ENCODE measurements around the gene FHIT.

FHIT gene

DNA sequence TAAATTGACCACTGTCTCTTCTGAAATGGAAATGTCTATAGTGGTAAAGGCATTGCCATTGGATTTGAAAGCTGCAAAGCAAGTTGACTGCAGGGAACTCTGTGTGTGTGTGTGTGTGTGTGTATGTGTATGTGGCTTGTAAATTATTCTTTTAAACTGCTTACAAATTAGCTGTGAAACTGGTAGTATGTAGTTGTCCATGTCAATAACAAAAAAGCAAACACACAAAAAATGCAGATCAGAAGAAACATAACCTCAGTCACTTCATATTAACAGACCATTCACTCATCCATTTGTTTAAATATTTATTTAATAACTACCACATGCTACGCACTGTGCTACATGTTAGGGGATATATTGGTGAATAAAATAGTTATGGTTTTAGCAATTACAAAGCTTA, 837.7 kb downstream of the FHIT start:
- DNase-seq (ENCODE audit: low read depth in 2 of 2), result no peak

DNA sequence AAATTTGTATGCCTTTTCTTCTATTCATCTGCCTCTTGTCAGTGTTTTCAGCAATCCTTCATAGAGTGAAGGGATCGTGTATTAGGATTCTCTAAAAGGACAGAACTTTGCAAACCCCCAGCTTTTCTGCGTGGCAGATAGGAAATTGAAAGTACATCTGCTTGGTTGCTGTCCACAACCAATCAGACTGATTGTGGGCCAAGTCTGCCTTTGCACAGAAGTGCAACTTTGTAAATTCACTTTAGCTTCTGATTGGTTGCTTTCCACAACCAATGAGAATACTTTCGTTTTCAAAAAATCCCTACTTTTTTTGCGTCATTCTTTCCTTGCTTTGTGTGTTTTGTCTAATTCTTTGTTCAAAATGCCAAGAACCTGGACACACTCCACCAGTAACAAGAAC, 847.4 kb downstream of the FHIT start:
- DNase-seq (ENCODE audit: low read depth in 2 of 2), result no peak

DNA sequence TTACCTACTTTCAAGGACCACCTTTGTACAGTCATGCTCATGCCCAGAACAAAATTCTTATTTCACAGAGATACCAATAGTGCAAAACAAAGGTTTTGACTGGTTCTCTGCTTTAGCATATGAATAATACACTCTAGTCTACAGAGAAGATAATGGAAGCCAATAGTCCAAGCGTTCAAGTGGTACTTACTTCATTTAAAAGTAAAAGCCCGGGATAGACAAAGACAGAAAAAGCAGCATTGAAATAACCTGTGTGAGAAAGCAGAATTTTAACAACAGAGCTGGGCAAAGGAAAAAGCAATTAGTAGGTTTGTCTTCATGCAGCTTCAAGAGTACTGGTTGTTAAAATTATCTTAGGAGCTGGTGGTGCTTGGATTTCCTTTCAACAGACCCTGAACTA, 848.3 kb downstream of the FHIT start:
- DNase-seq (ENCODE audit: low read depth in 2 of 2), result no peak

DNA sequence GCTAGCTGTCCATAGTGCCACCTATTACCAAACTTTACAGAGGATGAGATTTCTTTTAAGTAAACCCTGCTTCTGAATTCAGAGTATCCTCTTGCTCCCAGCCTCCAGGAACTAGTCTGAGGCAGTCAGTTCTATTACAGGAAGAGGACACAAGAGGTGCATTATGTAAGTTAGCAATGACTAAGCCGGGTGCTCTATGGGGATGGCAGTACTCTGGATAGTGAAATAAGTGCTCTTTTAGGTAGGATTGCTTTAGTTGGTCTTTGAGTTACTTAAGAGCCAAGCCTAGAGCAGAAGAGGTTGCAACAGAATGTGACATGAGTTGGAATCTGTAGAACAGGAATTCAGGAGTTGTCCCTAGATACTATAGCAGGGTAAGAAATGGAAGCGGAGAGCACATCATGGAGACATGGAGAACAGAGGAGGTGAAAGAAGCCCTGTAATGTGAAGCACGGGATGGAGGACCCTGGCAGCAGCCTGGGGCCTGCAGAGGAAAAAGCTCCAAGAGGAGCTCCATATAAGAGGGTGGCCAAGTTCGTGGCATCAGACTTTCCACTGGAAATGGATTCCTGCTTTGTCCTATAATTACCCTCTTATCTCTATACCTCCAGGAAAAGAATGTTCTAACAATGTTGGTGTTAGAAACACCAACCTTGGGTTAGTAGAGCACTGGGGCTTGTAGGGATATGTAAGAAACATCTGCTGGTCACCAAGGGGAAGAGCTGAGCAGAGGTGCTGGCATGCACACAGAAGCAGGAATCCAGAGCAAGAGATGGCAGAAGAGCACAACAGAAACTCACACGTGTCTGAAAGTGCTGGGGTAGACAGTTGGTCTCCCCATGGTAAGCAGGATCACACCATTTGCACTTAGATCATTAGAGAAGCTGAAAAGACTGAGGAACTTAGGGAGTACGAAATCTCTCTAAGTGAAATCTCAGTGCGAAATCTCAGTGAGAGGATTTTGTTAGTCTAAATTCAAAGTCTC, 851.1 kb downstream of the FHIT start:
- DNase-seq (ENCODE audit: low read depth in 2 of 2), result no peak

DNA sequence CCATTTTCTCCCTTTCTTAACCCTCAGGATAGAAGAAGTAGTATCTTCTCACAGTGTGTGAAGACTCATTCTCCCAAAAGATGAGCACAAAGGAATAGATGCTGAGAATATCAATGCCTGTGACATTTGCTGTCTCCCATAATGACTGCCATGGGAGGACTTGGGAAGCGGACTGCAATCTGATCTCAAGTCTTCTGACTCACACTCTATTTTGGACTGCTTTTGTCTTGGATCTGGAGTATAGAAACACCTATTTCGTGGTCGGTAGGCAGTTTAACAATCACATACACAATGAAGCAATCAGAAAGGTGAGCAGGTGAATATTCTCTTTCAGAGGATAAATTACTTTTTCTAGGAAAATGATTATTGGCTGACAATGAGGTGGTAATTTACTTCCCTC, 852.0 kb downstream of the FHIT start:
- DNase-seq (ENCODE audit: low read depth in 2 of 2), result no peak

DNA sequence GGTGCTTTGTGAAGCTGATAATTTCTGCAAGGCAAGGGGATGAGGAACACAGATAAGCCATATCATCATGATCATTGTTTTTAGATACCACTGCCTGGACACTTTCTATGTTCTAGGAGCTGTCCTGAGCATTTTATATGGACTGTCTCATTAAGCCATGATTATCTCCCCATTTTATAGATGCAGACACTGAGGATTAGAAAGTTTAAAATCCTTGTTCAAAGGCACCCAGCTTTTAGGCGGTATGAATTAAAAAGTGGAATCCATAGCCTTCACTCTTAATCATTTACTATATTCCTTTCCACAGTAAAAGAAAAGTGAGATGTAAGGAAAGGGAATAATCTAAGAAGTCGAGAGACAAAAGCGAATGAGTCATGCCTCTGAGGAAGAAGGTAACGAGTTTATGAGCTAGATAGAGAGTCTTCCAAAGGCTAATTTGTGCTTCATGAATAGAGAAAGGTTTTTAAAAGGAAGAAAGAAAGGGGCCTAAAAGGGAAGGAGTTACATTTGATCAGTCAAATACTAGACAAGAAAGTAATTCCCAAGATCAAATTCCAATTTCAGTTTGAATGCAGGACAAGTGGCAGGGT, 856.0 kb downstream of the FHIT start:
- DNase-seq (ENCODE audit: low read depth in 2 of 2), result no peak

DNA sequence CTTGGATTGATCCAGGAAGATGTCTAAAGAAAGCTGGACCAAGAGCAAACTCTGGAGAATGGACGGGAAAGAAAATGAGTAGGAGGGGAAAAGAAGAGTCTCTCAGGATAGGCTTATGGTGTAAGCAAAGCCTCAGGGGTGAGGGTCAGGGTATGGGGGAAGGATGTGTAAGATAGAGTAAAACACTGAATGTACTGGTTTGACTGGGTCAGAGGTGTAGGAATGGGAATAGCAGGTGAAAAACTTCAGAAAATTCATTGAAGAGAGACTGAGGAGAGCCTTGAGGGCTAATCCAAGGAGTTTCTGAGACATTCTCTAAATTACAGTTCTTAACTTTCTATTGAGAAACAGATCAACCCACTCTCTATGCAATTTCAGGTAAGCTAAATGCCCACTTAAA, 857.3 kb downstream of the FHIT start:
- no peak for DNase-seq (ENCODE audit: low read depth in 2 of 2)

DNA sequence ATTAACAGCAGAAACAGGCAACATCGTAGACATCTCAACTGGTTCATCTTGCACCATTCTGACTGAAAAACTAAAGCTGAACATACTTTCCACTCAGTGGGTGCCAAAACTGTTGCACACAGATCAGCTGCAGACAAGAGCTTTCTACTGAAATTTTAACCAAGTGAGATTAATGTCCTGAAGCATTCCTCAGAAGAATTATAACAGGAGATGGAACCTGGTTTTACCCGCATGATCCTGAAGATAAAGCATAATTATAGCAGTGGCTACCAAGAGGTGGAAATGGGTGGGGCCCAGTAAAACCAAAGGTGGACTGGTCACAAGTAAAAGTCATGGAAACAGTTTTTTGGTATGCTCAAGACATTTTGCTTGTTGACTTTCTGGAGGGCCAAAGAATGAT, 858.8 kb downstream of the FHIT start:
- no peak for DNase-seq (ENCODE audit: low read depth in 2 of 2)

DNA sequence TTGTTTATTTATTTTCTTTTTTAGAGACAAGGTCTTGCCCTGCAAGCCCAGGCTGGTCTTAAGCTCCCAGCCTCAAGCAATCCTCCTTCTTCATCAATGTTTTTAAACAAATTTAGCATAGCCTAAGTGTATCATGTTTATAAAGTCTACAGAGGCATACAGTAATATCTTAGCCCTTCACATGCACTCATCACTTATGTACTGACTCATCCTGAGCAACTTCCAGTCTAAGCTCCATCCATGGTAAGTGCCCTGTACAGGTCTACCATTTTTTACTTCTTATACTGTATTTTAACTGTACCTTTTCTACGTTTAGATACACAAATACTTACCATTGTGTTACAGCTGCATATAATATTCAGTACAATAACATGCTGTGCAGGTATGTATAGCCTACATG, 860.0 kb downstream of the FHIT start:
- DNase-seq (ENCODE audit: low read depth in 2 of 2), result no peak

DNA sequence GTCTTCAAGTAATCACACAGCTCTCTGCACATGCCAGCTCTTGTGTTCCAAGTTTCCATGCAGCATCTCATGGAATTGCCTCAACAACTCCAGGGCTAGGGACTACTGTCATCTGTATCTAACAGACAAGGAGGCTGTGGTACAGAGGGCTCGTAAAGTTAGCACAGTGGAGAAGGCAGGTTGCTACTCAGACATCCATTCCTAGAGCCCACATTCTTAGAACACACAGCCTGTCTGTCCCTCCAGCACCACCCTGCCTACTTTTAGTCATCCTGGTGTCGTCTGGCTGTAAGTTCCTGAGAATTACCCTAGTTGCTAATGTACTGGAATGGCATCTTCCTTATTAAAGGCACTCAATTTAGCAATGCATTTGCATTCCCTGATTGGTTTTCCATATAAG, 862.5 kb downstream of the FHIT start:
- no peak for DNase-seq (ENCODE audit: low read depth in 2 of 2)

DNA sequence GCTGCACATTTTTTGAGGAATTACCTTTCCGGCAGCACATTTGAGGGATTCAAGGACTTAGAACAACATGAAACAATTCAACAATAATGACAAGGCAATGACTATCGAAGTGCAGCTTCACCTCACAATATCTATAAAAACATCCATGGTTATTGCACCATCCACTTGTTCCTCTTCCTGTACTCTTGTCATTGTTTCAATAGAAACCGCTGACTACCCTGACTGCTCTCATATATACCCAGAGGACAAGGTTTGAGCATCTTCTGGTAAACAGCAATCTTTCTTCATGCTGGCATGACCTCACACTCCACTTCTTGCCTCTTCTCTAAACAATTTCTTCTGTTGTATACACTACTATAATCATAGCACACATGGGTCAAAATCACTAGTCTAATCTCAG, 864.9 kb downstream of the FHIT start:
- no peak for DNase-seq (ENCODE audit: low read depth in 2 of 2)

DNA sequence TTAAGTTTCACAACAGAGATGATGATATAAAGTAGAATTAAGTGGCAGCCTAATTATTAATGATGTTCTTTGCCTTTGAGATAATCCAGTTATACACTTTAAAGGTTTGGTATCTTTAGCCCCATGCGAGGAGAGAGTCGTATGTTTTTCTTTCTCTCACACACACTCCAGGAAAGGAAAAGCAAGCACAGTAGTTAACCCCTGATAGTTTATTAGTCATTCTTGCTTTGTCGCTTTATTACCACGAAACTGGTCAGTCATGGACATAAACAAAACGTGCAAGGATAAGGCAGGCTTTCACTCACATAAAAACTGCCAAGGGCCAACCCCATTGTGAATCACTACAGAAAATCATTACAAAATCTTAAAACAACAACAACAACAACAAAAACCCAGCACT, 866.9 kb downstream of the FHIT start:
- DNase-seq (ENCODE audit: low read depth in 2 of 2), result no peak

DNA sequence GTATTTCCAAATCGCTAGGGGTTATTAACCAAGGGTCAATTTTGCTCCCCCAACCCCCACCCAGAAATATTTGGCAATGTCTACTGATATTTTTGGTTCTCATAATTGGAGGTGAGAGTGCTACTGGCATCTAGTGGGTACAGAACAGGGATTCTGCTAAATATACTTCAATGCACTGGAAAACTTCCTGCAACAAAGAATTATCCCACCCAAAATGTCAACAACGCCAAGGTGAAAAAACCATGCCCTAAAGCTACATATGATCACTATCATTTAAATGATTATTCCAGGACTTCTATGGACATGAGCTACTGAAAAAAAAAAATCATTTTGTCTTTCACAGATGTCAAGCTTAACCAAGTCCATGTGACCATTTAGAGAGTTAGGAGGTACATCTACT, 867.9 kb downstream of the FHIT start:
- no peak for DNase-seq (ENCODE audit: low read depth in 2 of 2)

DNA sequence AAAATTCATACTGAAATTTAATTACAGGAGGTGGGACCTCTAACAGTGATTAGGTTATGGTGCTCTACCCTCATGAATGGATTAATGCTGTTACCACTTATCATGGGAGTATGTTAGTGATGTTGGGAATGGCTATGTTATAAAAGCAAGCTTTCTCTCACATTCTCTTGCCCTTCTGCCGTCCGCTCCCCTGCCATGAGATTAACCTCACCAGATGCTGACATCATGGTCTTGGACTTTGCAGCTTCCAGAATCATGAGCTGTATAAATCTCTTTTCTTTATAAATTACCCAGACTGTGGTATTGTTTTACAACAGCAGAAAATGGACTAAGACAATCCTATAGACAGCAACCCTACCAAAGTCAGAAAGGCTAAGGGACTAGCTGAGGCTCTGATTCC, 884.8 kb downstream of the FHIT start:
- DNase-seq (ENCODE audit: low read depth in 2 of 2), result no peak

DNA sequence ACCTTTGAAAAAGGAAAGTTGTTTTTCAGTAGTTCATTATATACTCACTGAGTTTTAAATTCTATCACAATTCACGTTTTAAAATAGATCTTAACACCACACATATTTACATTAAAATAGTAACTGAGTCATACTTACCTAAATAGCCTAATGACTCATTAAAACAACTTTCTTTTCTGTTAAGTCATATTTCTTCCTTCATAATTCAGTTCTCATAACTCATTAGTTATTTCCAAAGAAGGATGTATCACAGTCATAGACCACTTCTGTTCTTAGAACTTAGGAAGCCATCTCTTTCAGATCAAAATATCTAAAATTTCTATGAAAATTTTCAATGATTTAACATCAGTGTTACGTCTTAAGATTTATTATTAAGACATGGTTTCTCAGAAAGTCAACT, 885.9 kb downstream of the FHIT start:
- no peak for DNase-seq (ENCODE audit: low read depth in 2 of 2)

DNA sequence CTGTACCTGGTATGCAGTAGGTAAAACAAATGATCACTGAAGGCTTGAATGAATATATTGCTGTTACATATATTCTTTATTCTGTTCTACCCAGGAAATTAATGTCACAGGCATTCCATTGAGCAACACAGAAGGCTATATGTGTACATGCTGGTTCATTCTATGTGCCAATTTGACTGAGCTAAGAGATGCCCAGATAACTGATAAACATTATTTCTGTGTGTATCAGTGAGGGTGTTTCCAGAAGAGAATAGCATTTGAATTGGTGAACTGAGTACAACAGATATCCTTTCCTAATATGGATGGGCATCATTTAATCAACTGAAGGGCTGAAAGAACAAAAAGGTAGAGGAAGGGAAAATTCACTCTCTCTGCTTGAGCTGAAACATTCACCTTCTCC, 886.8 kb downstream of the FHIT start:
- DNase-seq (ENCODE audit: low read depth in 2 of 2), result no peak

DNA sequence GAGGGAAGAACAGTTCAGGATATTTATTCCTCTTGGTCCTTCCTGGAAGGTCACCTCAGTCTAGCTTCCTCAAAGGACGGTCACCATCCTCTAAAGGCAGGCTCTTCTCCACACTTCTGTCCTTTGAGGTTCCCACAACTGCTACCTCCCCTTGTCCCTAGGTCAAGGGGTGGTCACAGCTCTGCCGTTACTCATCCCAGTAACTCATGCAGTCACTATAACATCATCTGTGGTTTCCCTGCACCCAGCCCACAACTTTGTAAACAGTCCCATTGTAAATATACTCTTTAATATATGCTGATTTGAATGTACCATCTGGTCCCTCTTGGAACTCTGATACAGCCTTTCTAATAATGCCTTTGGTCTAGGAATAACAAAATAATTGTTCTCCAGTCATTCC, 887.4 kb downstream of the FHIT start:
- DNase-seq (ENCODE audit: low read depth in 2 of 2), result no peak

DNA sequence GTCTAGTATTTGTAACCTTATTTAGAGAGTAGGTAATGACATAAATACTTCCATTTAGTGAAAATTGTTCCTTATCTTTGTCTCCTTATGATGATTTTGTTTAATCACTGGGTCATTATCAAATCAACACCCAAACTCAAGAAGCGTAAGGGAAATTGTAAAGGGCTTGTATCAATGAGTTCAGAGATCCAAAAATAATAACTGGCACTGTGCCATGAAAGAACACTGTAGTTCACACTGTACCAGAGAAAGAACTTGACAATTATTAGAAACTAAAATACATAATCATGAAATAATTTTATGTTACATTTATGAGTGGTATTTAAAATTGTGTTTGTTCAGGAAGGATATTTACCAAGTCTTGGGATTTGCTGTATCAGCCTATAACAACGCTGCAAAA, 895.4 kb downstream of the FHIT start:
- DNase-seq (ENCODE audit: low read depth in 2 of 2), result no peak

DNA sequence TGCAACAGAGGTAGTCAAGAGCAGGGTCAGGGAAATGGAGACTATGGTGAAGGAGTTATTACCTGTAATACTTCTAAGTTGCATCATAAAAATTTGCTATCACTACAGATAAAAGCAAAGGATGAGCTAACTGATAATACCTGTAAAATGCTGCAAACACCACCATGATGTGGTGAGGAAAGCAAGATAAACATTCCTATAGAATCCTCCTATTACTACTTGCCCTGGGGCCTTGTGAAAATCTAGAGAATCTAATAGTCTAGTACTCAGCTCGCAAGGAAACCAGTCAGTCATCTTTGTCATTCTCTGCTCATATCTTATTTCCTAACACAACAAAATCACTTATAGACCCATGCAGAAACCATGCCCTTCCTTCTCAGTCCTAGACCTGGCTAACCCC, 899.8 kb downstream of the FHIT start:
- DNase-seq (ENCODE audit: low read depth in 2 of 2), result no peak

DNA sequence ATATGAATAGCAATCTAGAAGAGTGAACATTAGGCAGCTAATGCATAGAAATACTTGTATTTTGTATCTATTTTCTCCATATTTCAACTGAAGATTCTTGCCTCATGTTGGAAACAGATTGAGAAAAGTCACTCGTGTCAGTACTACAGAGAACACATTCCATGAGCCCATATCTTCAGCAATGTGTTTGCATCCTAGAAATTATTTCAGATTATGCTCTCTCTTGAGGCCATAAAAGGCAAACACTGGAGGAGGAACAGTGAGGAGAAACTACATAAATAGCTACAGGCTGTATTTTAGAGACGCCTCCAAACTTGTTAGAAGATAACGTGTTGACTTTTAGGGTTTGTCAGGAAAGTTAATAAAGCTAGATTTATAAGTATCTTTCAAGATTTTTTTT, 906.9 kb downstream of the FHIT start:
- DNase-seq (ENCODE audit: low read depth in 2 of 2), result no peak

DNA sequence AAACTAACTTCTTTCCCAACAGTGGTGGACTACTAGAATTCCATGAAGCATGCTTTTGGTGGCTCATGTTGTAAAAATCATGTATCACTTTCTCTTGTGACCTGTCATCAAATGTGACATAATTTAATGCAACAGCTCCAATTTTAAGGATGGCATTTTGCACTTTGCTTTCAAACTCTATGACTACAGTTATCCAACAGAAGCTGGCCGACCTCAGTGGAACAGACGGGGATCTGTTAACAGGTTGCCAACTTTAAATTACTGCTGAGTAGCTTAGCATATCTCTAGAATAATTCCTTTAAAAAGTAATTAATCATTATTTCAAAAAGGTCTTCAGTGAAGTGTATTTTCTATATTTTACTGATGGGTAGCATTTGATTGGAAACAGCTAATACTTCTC, 907.4 kb downstream of the FHIT start:
- DNase-seq (ENCODE audit: low read depth in 2 of 2), result no peak

DNA sequence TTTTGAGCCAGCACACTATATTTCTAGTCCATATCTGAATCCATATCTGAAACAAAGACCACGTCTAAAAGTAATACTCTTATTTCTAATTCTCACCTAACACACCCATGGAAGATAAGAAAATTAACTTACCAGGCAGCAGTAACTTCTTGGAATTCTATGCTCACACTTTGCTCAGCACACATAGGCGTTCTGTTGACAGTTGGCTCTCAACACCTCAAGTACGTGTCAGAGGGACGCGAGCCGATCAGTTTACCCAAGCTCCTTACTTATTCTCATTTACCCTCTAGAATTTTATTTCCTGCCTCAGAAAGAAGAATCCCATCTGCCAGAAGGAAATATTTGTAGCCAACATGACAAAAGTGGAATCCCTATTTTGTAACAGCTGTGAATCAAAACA, 911.9 kb downstream of the FHIT start:
- no peak for DNase-seq (ENCODE audit: low read depth in 2 of 2)

DNA sequence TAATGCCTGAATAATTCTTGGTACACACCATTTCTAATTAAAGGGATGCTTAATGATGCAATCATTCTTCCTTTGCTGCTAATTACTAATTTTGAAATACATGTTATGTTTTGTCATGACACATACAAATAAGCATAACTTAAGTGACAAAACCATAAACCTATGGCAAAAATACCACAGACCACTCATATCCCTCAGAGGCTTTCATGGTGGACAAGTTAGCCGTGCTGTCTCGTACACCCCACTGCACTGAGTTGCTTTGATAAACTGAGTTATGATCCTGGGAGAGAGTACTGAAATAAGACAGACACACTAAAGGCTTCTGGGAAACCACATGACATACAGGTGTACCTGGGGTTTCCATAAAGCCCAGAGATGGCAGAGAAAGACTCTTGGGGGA, 913.8 kb downstream of the FHIT start:
- no peak for DNase-seq (ENCODE audit: low read depth in 2 of 2)

DNA sequence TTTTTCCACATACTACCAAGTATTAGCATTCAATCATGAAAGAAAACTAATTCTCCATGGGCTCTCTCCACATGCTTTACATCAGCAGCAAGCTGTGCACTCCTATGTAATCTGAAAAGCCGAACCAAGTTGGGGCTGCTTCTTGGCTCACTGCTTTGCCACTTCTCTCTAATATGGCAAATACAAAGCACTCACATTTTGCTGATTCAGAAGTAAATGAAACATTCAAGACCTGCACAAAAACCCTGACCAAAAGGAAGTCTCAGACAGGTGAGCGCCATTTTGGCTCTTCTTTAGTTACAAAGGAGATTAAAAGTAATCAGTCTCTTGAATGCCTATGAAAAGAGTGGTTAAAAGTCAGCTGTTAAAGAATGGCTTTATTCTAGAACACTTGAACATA, 915.2 kb downstream of the FHIT start:
- no peak for DNase-seq (ENCODE audit: low read depth in 2 of 2)

Measured in stimulated activated CD8-positive, alpha-beta memory T cell treated with anti-CD3 and anti-CD28 coated beads, Interleukin-2, amount 100 ng/mL, for 1 hour (primary cell).